GM12875 (cell line): Measurements from ENCODE around the gene IFI16.
"Not testable (repeated sequence)": the region's sequence is repeated elsewhere in the genome, so short reads cannot be mapped to it uniquely, and the experiment has no call there.

Source experiments
- H3K4me3 ChIP-seq: one replicate; pipeline ENCODE4 v1.5.1; 2011; ENCODE audit warnings: low read depth, low read length, control low read depth
- TF ChIP-seq, protein P1 (sequence below): IDR thresholded peaks from 2 replicates; pipeline ENCODE4 v1.5.1; 2011; ENCODE audit warnings: low read depth, mild to moderate bottlenecking, control low read depth, inconsistent platforms, low read length, moderate library complexity, borderline replicate concordance; ENCODE audit not compliant: insufficient read depth

Gene IFI16

DNA sequence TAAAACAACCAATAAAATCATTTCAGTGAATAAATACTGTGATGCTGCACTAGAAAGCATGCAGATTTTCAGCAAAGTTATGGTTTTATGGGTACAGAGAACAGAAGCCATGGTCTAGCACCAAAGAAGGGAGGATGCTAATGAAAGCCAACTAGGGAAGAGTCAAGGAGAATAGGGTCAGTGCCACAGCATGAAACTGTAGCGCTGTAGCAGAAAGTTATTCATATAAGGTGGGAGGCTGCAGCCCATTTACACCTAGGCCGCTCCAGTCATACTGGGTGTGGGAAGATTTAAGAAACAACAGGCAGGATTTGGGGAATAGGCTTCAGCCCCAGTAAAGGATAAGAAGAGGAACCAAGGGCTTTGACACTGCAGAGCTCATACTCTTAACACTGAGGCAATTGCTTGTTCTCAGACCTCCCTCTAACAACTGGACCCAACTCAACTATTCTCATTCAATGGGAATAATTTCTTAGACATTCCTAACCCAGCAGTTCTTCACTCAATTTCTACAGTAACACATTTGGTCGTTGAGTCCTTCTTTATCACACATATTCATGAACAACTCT lies 4.4 kb downstream of the IFI16 start:
- peak overlapping the region; percentile 26 for H3K4me3 ChIP-seq
- TF ChIP-seq, protein P1, sequence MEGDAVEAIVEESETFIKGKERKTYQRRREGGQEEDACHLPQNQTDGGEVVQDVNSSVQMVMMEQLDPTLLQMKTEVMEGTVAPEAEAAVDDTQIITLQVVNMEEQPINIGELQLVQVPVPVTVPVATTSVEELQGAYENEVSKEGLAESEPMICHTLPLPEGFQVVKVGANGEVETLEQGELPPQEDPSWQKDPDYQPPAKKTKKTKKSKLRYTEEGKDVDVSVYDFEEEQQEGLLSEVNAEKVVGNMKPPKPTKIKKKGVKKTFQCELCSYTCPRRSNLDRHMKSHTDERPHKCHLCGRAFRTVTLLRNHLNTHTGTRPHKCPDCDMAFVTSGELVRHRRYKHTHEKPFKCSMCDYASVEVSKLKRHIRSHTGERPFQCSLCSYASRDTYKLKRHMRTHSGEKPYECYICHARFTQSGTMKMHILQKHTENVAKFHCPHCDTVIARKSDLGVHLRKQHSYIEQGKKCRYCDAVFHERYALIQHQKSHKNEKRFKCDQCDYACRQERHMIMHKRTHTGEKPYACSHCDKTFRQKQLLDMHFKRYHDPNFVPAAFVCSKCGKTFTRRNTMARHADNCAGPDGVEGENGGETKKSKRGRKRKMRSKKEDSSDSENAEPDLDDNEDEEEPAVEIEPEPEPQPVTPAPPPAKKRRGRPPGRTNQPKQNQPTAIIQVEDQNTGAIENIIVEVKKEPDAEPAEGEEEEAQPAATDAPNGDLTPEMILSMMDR, result no peak

GRCh38 chr1:159014851-159015250 lies 5.1 kb downstream of the IFI16 start:
- TF ChIP-seq, protein P1, result no peak

GRCh38 chr1:159015440-159015909 lies 5.8 kb downstream of the IFI16 start:
- H3K4me3 ChIP-seq, result no peak overlapping the region
- TF ChIP-seq, protein P1, result no peak

More at GRCh38 chr1:159014851-159015250, 5.1 kb downstream of the IFI16 start:
- peak overlapping the region; percentile 29 for H3K4me3 ChIP-seq

- TF ChIP-seq, protein P1, result no peak
- no peak overlapping the region for H3K4me3 ChIP-seq
Observed at GRCh38 chr1:159023723-159024122, 14.0 kb downstream of the IFI16 start.

DNA sequence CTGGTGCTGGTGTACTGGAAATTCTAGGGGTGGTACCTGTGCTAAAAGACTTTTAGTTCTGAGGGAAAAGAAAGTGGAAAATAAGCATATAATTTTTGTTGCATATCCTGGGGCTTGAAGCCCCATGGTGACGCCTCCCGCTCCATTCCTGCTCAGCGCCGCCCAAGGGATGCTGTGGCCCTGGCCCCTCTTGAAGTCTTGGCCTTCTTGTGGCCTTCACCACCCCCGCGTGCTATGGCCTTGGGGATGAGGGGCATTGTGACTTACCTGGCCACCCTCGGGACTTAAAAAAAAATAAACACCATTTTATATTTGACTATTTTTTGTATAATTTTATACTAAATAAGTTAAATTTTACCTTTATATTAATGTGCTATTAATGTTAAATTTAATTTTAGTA lies 15.3 kb downstream of the IFI16 start:
- H3K4me3 ChIP-seq, result no peak overlapping the region
- TF ChIP-seq, protein P1, result no peak

DNA sequence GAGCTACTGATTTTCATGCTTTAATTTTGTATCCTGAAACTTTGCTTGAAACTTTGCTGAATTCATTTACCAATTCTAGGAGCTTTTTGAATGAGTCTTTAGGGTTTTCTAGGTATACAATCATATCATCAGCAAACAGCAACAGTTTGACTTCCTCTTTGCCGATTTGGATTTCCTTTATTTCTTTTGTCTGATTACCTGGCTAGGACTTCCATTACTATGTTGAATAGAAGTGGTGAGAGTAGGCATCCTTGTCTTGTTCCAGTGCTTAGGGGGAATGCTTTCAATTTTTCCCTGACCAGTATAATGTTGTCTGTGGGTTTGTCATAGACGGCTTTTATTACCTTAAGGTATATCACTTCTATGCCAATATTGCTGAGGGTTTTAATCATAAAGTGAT lies 17.1 kb downstream of the IFI16 start:
- H3K4me3 ChIP-seq, result not testable (repeated sequence)

- H3K4me3 ChIP-seq, result no peak overlapping the region
- TF ChIP-seq, protein P1, result no peak
Observed at GRCh38 chr1:159030311-159030710, 20.6 kb downstream of the IFI16 start.
